HFF-Myc (cell line): Measurements from ENCODE around the gene CD274.
"Not testable (repeated sequence)": the region's sequence is repeated elsewhere in the genome, so short reads cannot be mapped to it uniquely, and the experiment has no call there.

Experiments
- DNase-seq: peaks from one replicate; pipeline ENCODE4 v3.0.0-alpha.2; 2011; ENCODE audit warnings: low read depth; ENCODE audit errors: extremely low read depth
- H3K4me3 ChIP-seq: replicated peaks from 2 replicates; pipeline ENCODE4 v1.5.1; 2011; ENCODE audit warnings: low read depth, mild to moderate bottlenecking, control low read depth, low read length
- CTCF ChIP-seq: IDR thresholded peaks from 2 replicates; pipeline ENCODE4 v1.5.1; 2012; ENCODE audit warnings: mild to moderate bottlenecking, low read depth, low read length, control low read depth; ENCODE audit errors: missing control alignments

CD274 gene

DNA sequence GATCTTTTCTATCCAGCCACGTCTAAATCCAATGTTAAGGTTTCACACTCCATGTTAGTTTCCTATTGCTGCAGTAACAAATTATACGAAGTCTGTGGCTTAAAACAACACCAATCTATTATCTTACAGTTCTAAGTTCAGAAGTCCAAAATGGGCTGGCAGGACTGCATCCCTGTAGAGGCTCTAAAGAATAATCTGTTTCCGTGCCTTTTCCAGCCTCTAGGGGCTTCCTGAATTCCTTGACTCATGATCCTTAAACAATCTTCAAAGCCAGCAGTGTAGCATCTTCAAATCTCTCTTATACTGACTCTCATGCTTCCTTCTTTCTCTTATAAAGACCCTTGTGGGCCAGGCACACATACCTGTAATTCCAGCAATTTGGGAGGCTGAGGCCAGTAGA is 19.4 kb upstream of the CD274 start:
- no peak overlapping the region for H3K4me3 ChIP-seq
- no peak for DNase-seq
- no peak for TF ChIP-seq CTCF

GRCh38 chr9:5432890-5433289 is 17.5 kb upstream of the CD274 start:
- DNase-seq, H3K4me3 ChIP-seq: not testable (repeated sequence)

- H3K4me3 ChIP-seq, DNase-seq: not testable (repeated sequence)
Observed at GRCh38 chr9:5433328-5433727, 17.0 kb upstream of the CD274 start.

DNA sequence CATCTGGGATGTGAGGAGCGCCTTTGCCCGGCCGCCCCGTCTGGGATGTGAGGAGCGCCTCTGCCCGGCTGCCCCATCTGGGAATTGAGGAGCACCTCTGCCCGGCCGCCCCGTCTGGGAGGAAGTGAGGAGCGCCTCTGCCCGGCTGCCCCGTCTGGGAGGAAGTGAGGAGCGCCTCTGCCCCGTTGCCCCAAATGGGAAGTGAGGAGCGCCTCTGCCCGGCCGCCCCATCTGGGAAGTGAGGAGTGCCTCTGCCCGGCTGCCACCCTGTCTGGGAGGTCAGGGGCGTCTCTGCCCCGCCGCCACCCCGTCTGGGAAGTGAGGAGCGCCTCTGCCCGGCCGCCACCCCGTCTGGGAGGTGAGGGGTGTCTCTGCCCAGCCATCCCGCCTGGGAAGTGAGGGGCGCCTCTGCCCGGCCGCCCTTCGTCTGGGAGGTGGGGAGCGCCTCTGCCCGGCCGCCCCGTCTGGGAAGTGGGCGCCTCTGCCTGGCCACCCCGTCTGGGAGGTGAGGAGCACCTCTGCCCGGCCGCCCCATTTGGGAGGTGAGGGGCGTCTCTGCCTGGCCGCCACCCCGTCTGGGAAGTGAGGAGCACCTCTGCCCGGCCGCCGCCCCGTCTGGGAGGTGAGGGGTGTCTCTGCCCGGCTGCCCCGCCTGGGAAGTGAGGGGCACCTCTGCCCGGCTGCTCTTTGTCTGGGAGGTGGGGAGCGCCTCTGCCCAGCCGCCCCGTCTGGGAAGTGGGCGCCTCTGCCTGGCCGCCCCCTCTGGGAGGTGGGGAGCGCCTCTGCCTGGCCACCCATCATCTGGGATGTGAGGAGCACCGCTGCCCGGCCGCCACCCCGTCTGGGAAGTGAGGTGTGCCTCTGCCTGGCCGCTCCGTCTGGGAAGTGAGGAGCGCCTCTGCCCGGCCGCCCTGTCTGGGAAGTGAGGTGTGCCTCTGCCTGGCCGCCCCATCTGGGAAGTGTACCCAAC is 16.2 kb upstream of the CD274 start:
- DNase-seq, H3K4me3 ChIP-seq: not testable (repeated sequence)

- no peak for TF ChIP-seq CTCF
- no peak for DNase-seq
- H3K4me3 ChIP-seq: no peak overlapping the region
Observed at GRCh38 chr9:5435912-5436311, 14.4 kb upstream of the CD274 start.

- peak overlapping the region; percentile 65 for H3K4me3 ChIP-seq
- TF ChIP-seq CTCF: no peak
- no peak for DNase-seq
Observed at GRCh38 chr9:5436441-5436840, 13.9 kb upstream of the CD274 start.

DNA sequence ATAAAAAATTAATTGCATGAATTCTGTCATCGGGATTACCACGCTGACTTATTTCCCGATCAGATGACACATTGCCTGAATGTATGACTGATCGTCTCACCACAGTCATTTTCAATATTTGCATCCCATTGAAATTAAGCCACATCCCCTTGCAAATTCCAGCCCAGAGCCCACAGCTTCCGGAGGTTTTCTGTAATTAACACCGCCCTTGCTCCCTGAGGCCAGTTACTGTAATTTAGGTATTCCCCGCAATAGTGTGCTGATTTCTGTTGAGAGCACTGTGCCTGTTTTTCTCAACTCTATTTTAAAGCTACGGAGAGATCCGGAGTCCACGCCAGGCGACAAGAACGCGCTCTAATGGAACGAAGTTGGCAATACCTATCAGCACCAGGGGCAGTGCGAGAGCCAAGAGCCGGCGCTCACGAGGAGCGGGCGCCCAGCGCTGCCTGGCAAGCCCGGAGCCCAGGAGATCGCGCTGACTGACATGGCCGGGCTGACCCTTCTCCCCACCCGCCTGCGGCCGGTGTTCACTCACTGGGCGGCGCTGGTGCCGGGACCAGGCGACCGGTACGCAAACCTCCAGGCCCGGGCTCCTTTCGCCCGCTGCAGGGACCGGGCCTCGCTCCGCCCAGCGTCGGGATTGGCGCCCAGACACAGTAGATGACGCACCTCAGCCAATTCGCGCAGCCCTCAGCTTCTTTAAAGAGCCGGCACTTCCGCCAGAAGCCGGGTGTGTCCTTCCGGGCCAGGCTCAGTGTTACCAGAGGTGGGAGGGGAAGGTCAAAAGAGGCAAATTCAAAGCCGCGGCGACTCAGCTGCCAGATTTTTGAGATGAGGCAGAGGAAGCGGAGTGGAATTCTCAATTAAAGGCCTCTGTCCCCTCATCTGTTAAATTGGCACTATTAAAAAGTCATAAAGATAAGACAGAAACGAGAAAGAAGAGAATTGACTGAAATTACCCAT is 12.8 kb upstream of the CD274 start, which contains the start of gene PLGRKT:
TSS of gene PLGRKT (minus strand) at position 672 of the 963 bp plus-strand sequence. CDS start 5,948 bp downstream, outside the sequence.
- no peak for TF ChIP-seq CTCF
- peak within 1 kb of the TSS; percentile 65 for H3K4me3 ChIP-seq

More for the DNA sequence above, 12.8 kb upstream of the CD274 start, which contains the start of gene PLGRKT:
- DNase-seq: peak; percentile 80
